GM21360 (cell line): Measurements from ENCODE around the gene ATG4A.

Source experiments
- ATAC-seq: cut with Tn5 transposase; IDR thresholded peaks from one replicate; pipeline ENCODE4 v1.9.1; 2021; ENCODE audit warnings: mild to moderate bottlenecking, moderate library complexity; ENCODE audit not compliant: unreplicated experiment

Gene ATG4A

DNA sequence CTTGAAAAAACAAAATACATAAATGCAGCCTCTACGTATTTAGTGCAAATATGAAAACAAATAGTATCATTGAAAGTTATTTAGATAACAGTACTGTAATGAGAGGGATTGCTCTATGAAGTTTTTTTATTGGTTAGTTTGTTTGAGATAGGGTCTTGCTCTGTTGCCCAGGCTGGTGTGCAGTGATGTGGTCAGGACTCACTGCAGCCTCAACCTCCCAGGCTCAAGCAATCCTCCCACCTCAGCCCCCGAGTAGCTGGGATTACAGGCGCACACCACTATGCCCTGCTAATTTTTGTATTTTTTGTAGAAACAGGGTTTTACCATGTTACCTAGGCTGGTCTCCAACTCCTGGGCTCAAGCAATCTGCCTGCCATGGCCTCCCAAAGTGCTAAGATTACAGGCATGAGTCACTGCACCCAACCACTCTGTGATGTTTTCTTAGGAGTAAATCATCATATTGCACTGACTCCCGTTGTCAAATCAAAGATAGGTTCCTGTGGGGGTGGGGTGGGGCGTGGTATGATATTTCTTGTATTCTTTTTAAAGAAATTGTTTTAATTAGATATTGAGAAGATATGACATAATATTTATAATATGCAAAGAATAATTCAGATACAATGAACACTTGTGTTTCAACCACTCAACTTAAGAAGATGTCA is 75.8 kb downstream of the ATG4A start:
- ATAC-seq: no peak

- ATAC-seq: no peak
Measured at GRCh38 chrX:108168961-108169740, 77.6 kb downstream of the ATG4A start.

- no peak for ATAC-seq
Measured at GRCh38 chrX:108169768-108170167, 78.2 kb downstream of the ATG4A start.

DNA sequence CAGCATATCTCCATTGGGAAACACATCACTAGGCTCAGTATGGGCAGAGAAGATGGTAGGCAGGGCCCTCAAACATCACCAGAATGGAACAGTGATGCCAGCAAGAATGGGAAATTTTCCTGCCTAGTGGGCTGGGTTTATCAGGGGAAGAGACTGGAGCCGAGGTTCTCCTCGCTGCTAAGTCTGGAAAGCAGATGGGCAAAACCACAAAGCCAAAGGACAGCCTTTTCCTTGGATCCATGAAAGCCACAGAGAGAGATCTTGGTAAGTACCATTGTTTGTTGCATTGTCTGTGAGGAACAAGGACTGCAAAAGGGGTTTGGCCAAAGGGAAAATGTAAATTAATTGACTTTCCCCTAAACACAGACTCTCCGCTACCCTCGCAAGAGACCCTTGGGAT is 80.1 kb downstream of the ATG4A start:
- no peak for ATAC-seq

- ATAC-seq: no peak
Measured at GRCh38 chrX:108173874-108174273, 82.3 kb downstream of the ATG4A start.

DNA sequence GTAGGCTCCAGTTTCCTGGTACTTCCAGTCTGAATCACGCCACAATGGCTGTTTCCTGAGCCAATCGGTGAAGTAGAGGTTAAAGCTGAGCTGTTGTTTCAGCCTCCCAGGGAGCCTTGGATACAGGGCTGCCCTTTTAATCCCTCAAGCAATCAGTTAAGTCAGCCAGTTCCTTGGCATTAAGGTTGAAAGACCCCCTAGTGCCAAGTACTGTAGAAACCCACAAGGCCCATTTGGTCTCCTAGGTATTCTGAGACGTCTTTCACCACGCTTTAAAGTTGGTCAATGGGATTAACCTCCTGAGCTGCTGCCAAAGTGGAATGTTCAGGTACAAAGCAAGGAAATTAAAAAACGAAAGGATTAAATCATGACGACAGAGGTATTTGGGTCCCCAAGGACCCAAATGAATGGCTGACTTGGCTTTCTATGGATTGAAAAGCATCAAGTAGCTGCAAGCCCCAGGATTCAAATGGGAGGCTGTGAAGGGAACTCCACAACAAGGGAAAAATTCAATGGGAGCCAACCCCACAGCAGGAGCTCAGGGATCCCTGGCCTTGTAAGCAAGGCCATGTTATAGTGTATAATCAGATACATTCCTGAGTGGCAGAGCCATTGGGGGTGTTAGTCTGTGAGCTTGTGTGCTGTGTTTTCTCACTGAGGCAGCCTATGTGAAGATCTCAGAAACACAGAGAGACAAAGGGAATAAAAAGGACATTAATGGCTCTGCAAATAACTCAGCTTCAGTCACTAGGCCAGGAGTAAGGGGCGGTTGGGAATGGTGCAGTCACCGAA is 86.0 kb downstream of the ATG4A start:
- no peak for ATAC-seq

- ATAC-seq: no peak
Measured at GRCh38 chrX:108178143-108178498, 86.5 kb downstream of the ATG4A start.

GRCh38 chrX:108186811-108187210 is 95.2 kb downstream of the ATG4A start:
- no peak for ATAC-seq

DNA sequence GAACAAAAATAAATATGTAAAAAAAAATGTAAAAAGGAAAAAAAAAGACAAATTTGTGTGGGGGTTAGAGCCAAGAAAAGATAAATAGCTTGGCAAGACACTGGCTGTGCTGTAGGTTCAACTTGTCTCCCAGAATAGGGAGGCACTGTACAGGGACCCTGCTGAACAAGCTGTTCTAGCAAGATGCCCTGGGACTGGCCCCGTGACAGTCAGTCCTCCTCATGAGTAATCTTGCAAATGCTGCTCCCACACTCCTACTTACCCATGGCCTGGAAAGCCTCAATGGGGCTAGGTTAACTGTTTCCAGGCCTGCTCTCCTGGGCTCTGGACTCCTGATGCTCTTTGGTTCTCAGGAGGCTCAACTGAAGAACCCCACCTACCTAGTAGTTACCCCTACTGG is 106.8 kb downstream of the ATG4A start:
- no peak for ATAC-seq

- no peak for ATAC-seq
Measured at GRCh38 chrX:108199041-108199440, 107.5 kb downstream of the ATG4A start.

GRCh38 chrX:108199691-108200090 is 108.1 kb downstream of the ATG4A start:
- ATAC-seq: no peak

GRCh38 chrX:108203540-108203939 is 112.0 kb downstream of the ATG4A start:
- ATAC-seq: no peak
